K562 (cell line): ENCODE results near the gene ACP5. TPM values are rescaled to one million over a fixed set of nuclear protein-coding genes. Genes with fewer than 3 reads are reported as not detected.

Experiments
- ADNP ChIP-seq: fragments of 200-800 bp; sonication (Bioruptor generic); IDR thresholded peaks from 2 replicates; pipeline ENCODE4 v1.6.1; 2016; ENCODE audit warnings: missing genetic modification characterization, missing compliant biosample characterization
- CBFB ChIP-seq: sonication (generic); formaldehyde crosslinking; IDR thresholded peaks from 2 replicates; pipeline ENCODE4 v1.4.0; 2020; ENCODE audit warnings: mild to moderate bottlenecking, missing genetic modification reagents
- MBD2 ChIP-seq: sonication (generic); IDR thresholded peaks from 2 replicates; pipeline ENCODE4 v1.6.1; 2016; ENCODE audit warnings: low read depth, borderline replicate concordance
- NFYB ChIP-seq: IDR thresholded peaks from 2 replicates; pipeline ENCODE4 v1.6.1; 2011; ENCODE audit warnings: mild to moderate bottlenecking, moderate library complexity; ENCODE audit not compliant: insufficient read length; ENCODE audit errors: extremely low read depth
- POLR2B ChIP-seq: fragments of 450-650 bp; IDR thresholded peaks from 2 replicates; pipeline ENCODE4 v1.6.1; 2018; ENCODE audit warnings: low read depth; ENCODE audit not compliant: partially characterized antibody
- SMARCE1 ChIP-seq: fragments of 450-650 bp; IDR thresholded peaks from 2 replicates; pipeline ENCODE4 v1.7.1; 2016; ENCODE audit warnings: mild to moderate bottlenecking
- TBL1XR1 ChIP-seq, 2 experiments: IDR thresholded peaks; 2 replicates each; pipeline ENCODE4 v1.6.1; 2012; ENCODE audit warnings: improper control_type of control experiment in 2 of 2, low read length in 2 of 2, mild to moderate bottlenecking in 1 of 2
- TRIM24 ChIP-seq, 2 experiments: fragments of 450-650 bp; IDR thresholded peaks; 2 replicates each; pipeline ENCODE4 v1.6.1; 2016
- XRCC5 ChIP-seq: fragments of 200-400 bp; formaldehyde crosslinking; IDR thresholded peaks from 2 replicates; pipeline ENCODE4 v1.6.1; 2017; ENCODE audit warnings: low read depth, mild to moderate bottlenecking, low read length
- polyA plus RNA-seq, 8 experiments: library from polyadenylated mRNA; depleted of rRNA in 4 of 8; stranded (reverse) in 5 of 8; unstranded in 3 of 8; fragments of >200 nt; fragmentation: Nextera tagmentation in 2 of 8; fragmentation: Illumina TruSeq in 1 of 8; extraction: Ambion mirVana in 2 of 8; extraction: Trizol in 1 of 8; gene quantifications; 2 replicates each; pipeline versions ENCODE4 v1.2.1 to v1.2.3, GENCODE V29; 2011 to 2014; ENCODE audit warnings: inconsistent platforms in 1 of 8, missing spikeins in 1 of 8
- total RNA-seq, 7 experiments: library from RNA; depleted of rRNA in 6 of 7; stranded (reverse); fragments of >200 nt in 6 of 7; fragmentation: Illumina TruSeq in 2 of 7; extraction: Trizol in 2 of 7; gene quantifications; 2 replicates each; pipeline versions ENCODE4 v1.2.1 to v1.2.3, GENCODE V29; 2011 to 2021; ENCODE audit warnings: low replicate concordance in 1 of 7
- TF ChIP-seq, protein P1 (sequence below), 2 experiments: IDR thresholded peaks; 2 replicates each; pipeline ENCODE4 v1.6.1; 2012; ENCODE audit warnings: improper control_type of control experiment in 2 of 2, low read depth in 2 of 2, low read length in 2 of 2, borderline replicate concordance in 1 of 2
- TF ChIP-seq, protein P2 (sequence below): fragments of 450-650 bp; IDR thresholded peaks from 2 replicates; pipeline ENCODE4 v1.6.1; 2017; ENCODE audit warnings: antibody characterized with exemption, mild to moderate bottlenecking
- TF ChIP-seq, protein P3 (sequence below): sonication (generic); formaldehyde crosslinking; IDR thresholded peaks from 2 replicates; pipeline ENCODE4 v1.8.1; 2023; ENCODE audit warnings: mild to moderate bottlenecking, missing genetic modification reagents
- TF ChIP-seq, protein P4 (sequence below): sonication (generic); formaldehyde crosslinking; IDR thresholded peaks from 2 replicates; pipeline ENCODE4 v1.8.0; 2022; ENCODE audit warnings: mild to moderate bottlenecking, missing genetic modification reagents, borderline replicate concordance
- TF ChIP-seq, protein P5 (sequence below): fragments of 450-650 bp; conservative IDR thresholded peaks from 2 replicates; pipeline ENCODE4 v1.6.1; 2016; ENCODE audit warnings: missing genetic modification characterization, low read depth, mild to moderate bottlenecking, missing compliant biosample characterization, moderate library complexity

The ACP5 gene
- total and polyA plus RNA-seq, 9 of the 15 experiments (the other 6 are each of a cell fraction or from before 2014, with no cell fraction given): 0.06 to 1.1 (median 0.31) TPM; not detected in 1

DNA sequence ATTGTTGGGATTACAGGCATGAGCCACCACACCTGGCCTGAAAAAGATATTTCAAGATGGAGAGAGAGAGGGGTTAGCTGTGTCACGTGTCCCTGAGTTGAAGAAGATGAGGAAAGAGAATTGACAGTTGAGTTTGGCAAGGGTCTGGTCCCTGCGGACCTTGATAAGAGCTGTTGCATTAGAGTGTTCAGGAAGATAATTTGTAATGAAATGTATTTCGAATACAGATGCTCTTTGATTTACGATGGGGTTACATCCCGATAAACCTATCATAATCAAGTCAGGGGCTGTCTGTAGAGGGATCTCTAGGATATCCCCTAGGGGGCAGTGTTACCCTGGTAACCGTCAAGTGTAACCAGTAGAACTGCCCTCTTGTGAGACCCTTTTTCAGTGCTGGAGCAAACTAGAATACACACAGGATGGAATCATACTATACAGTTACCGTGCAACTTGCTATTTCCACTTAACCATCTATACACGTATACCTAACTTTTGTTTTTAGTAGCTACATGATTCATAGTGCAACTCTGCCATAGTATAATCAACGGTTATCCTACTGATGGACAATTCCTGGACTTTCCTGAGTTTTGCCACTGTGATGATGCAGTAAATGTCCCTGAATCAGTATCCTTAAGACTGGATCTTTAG, 16.9 kb downstream of the ACP5 start (continued):
- no peak for TF ChIP-seq NFYB
- TF ChIP-seq CBFB (CRISPR knock-in tag): no peak
- TF ChIP-seq TBL1XR1 (IDR thresholded peaks at IDR 0.05; ENCODE audit: low read length in 2 of 2): peak; percentile 27 to 86; a peak in 3 of 4 replicates
- peak; percentile 40 for TF ChIP-seq POLR2B
- peak; percentile 97 for TF ChIP-seq ADNP
- TF ChIP-seq SMARCE1: peak; percentile 59
- TF ChIP-seq, protein P1, sequence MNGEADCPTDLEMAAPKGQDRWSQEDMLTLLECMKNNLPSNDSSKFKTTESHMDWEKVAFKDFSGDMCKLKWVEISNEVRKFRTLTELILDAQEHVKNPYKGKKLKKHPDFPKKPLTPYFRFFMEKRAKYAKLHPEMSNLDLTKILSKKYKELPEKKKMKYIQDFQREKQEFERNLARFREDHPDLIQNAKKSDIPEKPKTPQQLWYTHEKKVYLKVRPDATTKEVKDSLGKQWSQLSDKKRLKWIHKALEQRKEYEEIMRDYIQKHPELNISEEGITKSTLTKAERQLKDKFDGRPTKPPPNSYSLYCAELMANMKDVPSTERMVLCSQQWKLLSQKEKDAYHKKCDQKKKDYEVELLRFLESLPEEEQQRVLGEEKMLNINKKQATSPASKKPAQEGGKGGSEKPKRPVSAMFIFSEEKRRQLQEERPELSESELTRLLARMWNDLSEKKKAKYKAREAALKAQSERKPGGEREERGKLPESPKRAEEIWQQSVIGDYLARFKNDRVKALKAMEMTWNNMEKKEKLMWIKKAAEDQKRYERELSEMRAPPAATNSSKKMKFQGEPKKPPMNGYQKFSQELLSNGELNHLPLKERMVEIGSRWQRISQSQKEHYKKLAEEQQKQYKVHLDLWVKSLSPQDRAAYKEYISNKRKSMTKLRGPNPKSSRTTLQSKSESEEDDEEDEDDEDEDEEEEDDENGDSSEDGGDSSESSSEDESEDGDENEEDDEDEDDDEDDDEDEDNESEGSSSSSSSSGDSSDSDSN (IDR thresholded peaks at IDR 0.05; ENCODE audit: borderline replicate concordance in 1 of 2, low read depth in 2 of 2, low read length in 2 of 2): no peak
- TF ChIP-seq, protein P2, sequence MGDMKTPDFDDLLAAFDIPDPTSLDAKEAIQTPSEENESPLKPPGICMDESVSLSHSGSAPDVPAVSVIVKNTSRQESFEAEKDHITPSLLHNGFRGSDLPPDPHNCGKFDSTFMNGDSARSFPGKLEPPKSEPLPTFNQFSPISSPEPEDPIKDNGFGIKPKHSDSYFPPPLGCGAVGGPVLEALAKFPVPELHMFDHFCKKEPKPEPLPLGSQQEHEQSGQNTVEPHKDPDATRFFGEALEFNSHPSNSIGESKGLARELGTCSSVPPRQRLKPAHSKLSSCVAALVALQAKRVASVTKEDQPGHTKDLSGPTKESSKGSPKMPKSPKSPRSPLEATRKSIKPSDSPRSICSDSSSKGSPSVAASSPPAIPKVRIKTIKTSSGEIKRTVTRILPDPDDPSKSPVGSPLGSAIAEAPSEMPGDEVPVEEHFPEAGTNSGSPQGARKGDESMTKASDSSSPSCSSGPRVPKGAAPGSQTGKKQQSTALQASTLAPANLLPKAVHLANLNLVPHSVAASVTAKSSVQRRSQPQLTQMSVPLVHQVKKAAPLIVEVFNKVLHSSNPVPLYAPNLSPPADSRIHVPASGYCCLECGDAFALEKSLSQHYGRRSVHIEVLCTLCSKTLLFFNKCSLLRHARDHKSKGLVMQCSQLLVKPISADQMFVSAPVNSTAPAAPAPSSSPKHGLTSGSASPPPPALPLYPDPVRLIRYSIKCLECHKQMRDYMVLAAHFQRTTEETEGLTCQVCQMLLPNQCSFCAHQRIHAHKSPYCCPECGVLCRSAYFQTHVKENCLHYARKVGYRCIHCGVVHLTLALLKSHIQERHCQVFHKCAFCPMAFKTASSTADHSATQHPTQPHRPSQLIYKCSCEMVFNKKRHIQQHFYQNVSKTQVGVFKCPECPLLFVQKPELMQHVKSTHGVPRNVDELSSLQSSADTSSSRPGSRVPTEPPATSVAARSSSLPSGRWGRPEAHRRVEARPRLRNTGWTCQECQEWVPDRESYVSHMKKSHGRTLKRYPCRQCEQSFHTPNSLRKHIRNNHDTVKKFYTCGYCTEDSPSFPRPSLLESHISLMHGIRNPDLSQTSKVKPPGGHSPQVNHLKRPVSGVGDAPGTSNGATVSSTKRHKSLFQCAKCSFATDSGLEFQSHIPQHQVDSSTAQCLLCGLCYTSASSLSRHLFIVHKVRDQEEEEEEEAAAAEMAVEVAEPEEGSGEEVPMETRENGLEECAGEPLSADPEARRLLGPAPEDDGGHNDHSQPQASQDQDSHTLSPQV: peak; percentile 84
- TF ChIP-seq, protein P3, sequence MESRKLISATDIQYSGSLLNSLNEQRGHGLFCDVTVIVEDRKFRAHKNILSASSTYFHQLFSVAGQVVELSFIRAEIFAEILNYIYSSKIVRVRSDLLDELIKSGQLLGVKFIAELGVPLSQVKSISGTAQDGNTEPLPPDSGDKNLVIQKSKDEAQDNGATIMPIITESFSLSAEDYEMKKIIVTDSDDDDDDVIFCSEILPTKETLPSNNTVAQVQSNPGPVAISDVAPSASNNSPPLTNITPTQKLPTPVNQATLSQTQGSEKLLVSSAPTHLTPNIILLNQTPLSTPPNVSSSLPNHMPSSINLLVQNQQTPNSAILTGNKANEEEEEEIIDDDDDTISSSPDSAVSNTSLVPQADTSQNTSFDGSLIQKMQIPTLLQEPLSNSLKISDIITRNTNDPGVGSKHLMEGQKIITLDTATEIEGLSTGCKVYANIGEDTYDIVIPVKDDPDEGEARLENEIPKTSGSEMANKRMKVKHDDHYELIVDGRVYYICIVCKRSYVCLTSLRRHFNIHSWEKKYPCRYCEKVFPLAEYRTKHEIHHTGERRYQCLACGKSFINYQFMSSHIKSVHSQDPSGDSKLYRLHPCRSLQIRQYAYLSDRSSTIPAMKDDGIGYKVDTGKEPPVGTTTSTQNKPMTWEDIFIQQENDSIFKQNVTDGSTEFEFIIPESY (CRISPR knock-in tag): 0 out of 2 replicates have a peak, but pooled peaks have one; percentile 44
- peak; percentile 81 to 91 for TF ChIP-seq TRIM24 (IDR thresholded peaks at IDR 0.05)
- peak; percentile 52; the same call in 1 of the 2 replicates for TF ChIP-seq MBD2
- TF ChIP-seq XRCC5: no peak
- TF ChIP-seq, protein P4, sequence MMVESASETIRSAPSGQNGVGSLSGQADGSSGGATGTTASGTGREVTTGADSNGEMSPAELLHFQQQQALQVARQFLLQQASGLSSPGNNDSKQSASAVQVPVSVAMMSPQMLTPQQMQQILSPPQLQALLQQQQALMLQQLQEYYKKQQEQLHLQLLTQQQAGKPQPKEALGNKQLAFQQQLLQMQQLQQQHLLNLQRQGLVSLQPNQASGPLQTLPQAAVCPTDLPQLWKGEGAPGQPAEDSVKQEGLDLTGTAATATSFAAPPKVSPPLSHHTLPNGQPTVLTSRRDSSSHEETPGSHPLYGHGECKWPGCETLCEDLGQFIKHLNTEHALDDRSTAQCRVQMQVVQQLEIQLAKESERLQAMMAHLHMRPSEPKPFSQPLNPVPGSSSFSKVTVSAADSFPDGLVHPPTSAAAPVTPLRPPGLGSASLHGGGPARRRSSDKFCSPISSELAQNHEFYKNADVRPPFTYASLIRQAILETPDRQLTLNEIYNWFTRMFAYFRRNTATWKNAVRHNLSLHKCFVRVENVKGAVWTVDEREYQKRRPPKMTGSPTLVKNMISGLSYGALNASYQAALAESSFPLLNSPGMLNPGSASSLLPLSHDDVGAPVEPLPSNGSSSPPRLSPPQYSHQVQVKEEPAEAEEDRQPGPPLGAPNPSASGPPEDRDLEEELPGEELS (CRISPR knock-in tag): no peak
- TF ChIP-seq, protein P5, sequence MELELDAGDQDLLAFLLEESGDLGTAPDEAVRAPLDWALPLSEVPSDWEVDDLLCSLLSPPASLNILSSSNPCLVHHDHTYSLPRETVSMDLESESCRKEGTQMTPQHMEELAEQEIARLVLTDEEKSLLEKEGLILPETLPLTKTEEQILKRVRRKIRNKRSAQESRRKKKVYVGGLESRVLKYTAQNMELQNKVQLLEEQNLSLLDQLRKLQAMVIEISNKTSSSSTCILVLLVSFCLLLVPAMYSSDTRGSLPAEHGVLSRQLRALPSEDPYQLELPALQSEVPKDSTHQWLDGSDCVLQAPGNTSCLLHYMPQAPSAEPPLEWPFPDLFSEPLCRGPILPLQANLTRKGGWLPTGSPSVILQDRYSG (tag): no peak; the same call in none of the 2 replicates
